Hippocampal formation (tissue), 2 donors: Measurements from ENCODE around the gene KHDRBS2.
A peak's percentile ranks its signal among the peaks of the same experiment; 100 is the strongest.
"Not testable (repeated sequence)": the region's sequence is repeated elsewhere in the genome, so short reads cannot be mapped to it uniquely, and the experiment has no call there.

Source experiments
- DNase-seq, 2 donors: peaks; one replicate each; lab custom pipeline; 2025; lab: John Stamatoyannopoulos, UW

Gene KHDRBS2

GRCh38 chr6:61868507-61869080, 417.4 kb downstream of the KHDRBS2 start:
- no peak for DNase-seq

- no peak for DNase-seq
Observed at GRCh38 chr6:61867635-61868034, 418.4 kb downstream of the KHDRBS2 start.

- DNase-seq: no peak
Observed at GRCh38 chr6:61857541-61857940, 428.5 kb downstream of the KHDRBS2 start.

- DNase-seq: no peak
Observed at GRCh38 chr6:61841958-61842357, 444.1 kb downstream of the KHDRBS2 start.

DNA sequence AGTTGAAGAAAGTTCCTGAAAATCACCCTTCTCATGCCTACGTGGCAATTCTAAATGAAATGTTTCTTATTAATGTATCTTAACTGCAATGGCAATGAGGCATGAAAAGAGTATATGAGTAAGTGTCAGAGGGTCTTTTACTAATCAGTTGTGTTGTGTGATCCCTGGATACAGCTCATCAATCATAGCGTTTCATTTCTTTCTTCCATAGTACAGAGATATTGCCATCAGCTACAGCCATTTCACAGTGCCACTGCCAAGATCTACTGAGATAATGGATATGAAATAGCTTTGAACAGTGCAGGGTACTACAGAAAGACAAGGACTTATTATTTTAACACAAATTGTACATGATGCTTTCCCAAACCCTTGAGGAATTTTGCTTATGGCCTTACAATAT, 450.8 kb downstream of the KHDRBS2 start:
- DNase-seq: no peak

DNA sequence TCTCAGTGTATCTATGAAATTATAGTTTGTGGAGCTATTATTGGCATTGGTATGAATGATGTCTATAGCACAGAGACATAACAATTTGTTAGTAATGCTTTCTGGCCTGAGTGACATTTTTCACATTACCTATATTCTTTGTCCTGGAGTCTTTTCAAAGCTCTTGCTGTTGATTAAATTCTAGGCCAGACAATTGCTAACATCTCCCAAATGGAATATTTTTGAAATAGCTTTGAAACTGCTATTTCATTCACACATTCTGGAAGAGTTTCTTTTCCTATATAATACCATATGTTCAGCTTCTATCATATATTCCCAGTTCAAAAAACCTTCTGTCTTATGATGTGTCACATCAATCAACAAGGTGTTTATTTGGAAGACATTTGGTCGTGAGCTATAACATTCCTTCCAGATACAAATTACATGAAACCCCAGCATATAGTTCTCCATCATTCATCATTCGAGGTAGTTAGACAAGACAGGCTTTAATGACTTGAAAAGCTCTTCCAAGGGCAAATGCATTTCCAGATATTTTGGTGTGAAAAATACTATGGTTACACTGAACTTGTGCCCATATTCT, 452.8 kb downstream of the KHDRBS2 start:
- DNase-seq: no peak

DNA sequence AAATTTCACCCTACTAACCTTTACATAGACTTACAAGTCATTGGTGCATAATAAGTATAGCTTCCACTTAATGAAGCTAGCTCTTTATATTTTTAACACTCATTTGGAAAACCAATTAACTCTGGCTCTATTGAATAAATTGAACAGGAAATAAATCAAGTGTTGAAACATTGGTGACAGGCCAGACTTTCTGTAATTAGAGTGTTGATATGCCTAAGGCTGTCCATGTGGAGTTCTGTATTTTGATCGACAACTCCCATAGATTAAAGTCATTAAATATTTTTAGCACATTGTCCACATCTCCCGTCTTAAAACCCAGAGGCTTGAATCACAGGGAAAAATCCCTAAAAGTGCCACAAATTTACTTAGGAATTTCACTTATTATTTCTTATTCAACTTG, 468.3 kb downstream of the KHDRBS2 start:
- DNase-seq: no peak

DNA sequence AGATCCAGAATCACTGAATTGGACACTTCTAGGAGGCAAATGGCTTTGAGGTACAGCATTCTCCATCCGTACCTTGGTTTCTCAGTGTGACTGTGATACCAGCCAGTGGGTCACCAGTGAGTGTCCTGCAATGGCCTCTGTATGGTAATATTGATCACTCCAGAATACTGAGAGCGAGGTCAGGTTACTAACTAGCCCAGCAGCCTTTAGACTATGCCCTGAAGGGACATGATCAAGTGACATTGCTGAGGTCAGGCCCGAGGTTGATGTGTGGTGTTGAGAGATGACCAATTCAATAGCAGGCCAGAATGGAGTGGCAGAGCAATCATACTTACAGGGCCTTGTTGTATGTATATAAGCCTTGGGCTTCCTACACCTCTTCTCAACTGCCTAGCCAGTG, 476.0 kb downstream of the KHDRBS2 start:
- no peak for DNase-seq

- DNase-seq: peak in 1 of 2 donors; percentile 63
Observed at GRCh38 chr6:61809004-61809595, 476.9 kb downstream of the KHDRBS2 start.

DNA sequence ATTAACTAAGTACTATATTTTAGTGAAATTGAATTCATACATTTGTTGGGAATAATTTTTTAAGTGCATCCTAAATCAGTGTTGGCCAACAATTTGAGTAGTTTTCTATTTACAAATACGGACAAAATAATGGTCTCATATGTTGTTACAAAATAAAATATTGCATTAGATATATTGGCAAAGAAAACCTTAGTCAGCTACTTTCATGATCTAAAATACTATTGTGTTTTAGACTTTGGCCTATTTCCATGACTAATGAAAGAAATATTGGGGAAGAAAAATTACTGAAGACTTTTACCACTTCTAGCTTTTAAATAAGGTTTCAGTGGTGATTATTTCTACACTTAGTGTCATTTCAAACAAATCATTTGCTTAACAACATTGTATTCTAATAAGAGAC, 498.0 kb downstream of the KHDRBS2 start:
- DNase-seq: no peak

GRCh38 chr6:61769446-61769845, 516.6 kb downstream of the KHDRBS2 start:
- DNase-seq: not testable (repeated sequence)

DNA sequence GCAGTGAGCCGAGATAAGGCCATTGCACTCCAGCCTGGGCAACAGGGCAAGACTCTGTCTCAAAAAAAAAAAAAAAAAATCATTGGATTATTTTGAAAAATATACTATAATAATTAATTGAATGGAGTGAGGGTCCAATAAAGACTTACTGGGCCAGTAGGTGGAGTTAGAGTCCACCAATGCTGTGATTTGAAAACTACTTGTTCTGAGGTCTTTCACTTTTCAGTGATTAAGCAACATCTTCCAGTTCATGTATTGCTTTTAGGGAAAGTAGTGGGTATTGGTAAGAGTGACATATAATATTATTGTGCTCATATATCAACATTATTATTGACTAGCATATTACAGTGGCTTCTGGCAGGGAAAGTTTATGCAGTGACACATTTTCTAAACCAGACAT, 530.3 kb downstream of the KHDRBS2 start:
- no peak for DNase-seq

DNA sequence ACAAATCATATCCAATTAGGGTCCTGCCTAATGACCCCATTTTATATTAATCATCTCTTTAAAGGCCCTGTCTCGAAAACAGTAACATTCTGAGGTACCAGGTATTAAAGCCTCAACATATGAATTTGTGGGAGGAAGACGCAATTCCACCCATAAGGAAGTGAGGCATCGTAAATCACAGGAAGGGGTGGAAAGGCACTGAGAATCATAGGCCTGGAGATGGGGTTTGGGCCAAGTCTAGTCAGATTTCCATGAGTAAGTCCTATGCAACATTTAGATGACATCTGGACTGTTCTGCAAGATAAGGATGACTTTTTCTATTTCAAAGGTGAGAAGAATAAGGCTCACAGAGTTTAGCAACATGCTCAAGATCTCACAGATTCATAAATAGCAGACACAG, 534.0 kb downstream of the KHDRBS2 start:
- DNase-seq: no peak

GRCh38 chr6:61745994-61746393, 540.0 kb downstream of the KHDRBS2 start:
- no peak for DNase-seq

- no peak for DNase-seq
Observed at GRCh38 chr6:61711849-61712248, 574.2 kb downstream of the KHDRBS2 start.

- DNase-seq: no peak
Observed at GRCh38 chr6:61688165-61688564, 597.9 kb downstream of the KHDRBS2 start.

GRCh38 chr6:61682562-61682961, 603.5 kb downstream of the KHDRBS2 start:
- no peak for DNase-seq

GRCh38 chr6:61679625-61680024, 606.4 kb downstream of the KHDRBS2 start:
- DNase-seq: no peak

GRCh38 chr6:61675734-61676133, 610.3 kb downstream of the KHDRBS2 start:
- no peak for DNase-seq

- DNase-seq: no peak
Observed at GRCh38 chr6:61649845-61650244, 636.2 kb downstream of the KHDRBS2 start.

DNA sequence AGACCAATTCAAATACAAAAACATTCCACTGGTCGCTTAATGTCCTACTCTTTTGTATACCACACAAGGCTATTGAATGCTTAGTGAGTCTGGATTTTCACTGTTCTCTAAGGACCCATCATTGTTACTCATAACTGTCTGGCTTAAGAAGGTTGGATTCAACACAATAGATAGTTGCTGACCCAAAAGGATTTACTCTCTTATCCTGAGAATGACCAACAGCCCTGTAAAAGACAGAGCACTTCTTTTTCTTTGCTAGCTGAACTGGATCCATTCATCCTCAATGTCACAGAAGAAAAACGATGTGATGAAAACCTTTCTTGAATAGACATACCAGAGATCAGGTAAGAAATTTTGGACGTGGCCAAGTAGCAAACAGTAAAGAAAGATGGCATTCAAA, 645.6 kb downstream of the KHDRBS2 start:
- DNase-seq: no peak
